ENCODE data around the gene STAP1.

Gene STAP1

DNA sequence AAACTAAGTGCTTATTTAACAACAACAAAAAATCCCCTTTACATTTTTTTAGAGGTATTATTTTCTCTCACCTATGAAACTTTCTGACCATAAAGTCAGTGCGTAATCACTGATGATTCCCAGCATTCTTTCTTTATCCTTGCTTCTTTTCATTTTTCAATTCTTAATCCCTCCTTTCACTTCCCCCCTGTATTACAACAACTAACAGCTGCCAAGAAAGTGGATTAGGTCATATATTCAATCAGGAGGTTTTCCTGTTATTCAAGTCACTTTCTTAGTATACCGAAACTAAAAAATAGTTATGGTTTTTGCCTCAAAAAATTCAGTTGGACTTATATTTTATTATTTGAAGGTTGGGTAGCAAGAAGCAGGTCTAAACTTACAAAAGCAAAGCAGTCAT lies 2.1 kb upstream of the STAP1 start:
- DNase-seq: no peak

DNA sequence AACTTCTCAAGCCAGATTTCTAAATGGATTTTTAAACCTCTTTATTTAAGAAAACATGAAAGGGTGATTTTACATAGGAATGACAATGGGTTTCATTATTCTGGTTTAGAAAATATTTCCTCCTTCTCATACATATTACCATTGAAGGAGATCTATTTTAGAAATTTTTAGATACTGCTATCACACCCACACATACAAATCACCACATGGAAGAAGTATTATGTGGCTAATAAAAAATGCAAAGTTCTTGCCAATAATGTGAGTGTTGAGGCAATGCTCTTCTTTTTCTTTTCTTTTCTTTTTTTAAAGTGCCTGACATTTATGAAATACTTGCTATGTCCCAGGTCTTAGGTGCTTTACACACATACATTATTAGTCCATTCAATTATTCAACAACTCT lies 6.8 kb downstream of the STAP1 start:
- DNase-seq: no peak

DNA sequence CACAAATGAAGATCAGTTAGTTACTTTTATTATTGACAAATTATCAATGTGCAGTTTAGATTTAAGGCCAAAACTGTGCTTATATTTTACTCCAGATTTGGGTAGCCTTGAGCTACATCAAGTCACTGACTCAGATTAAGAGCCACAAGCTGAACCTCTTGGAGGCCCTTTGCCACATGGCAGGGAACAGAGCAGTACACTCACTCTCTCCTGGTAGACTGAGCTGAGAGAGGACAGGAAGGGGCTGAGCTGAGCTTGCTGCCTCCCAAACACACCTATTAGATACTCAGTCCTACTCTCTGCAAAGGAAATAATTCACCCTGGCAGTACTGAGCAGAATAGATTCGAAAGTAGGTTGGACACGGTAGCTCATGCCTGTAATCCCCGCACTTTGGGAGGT lies 7.8 kb downstream of the STAP1 start:
- no peak for DNase-seq

DNA sequence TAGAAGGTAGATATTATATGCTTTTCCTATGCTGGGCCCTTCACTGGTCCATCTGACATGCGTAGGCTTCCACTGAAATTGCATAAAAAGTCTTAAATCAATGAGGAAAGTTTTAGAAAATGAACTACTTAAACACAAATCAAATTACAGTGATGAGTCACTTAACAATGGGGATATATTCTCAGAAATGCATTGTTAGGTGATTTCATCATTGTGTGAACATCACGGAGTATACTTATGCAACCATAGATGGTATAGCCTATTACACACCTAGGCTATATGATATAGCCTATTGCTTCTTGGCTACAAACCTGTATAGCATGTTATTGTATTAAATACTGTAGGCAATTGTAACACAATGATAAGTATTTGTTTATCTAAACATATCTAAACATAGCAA lies 10.3 kb downstream of the STAP1 start:
- DNase-seq: no peak

DNA sequence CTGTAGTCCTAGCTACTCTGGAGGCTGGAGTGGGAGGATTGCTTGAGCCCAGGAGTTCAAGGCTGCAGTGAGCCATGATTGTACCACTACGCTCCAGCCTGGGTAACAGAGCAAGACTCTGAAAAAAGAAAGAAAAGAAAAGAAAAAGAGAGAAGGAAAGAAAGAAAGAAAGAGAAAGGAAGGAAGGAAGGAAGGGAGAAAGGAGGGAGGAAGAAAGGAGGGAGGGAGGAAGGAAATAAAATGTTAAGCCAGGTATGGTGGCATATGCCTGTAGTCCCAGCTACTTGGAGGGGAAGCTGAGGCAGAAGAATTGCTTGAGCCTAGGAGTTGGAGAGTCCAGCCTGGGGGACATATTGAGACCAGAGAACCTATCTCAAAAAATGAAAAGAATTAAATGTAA lies 12.0 kb downstream of the STAP1 start:
- no peak for DNase-seq

DNA sequence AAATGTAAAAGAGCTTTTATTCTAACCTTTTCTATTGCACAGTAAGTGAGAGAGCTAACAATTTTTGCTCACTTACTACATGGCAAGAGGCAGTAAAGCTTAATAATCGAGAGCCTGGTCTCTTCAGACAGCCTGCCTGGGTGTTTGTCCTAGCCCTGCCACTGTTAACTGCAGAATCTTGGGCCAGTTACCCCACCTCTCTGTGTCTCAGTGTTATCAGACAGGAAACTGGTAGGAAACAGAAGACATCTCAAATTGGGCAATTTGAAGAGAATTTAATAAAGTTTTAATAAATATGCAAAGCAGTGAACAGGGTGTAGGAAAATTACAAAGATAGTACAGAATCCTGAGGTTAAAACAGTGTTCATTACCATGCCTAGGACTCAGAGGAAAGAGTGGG lies 13.4 kb downstream of the STAP1 start:
- no peak for DNase-seq

DNA sequence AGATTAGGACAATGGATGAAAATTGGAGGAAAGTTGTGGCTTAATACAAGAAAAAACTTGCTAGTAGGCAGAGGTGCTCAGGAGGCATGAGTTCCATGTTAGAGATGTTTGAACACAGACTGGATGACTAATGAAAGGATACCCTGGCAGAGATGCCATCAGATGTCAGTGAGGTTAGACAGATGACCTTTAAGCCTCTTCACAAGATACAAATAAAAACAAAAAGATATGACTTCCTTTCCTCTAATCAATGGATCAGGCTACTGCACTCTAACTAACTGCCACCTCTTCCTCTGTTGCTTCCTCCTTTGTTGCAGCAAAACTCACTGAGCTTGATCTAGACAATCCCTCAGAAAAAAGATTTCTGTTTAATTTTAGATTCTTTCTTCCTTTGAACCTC lies 14.7 kb downstream of the STAP1 start:
- no peak for DNase-seq

DNA sequence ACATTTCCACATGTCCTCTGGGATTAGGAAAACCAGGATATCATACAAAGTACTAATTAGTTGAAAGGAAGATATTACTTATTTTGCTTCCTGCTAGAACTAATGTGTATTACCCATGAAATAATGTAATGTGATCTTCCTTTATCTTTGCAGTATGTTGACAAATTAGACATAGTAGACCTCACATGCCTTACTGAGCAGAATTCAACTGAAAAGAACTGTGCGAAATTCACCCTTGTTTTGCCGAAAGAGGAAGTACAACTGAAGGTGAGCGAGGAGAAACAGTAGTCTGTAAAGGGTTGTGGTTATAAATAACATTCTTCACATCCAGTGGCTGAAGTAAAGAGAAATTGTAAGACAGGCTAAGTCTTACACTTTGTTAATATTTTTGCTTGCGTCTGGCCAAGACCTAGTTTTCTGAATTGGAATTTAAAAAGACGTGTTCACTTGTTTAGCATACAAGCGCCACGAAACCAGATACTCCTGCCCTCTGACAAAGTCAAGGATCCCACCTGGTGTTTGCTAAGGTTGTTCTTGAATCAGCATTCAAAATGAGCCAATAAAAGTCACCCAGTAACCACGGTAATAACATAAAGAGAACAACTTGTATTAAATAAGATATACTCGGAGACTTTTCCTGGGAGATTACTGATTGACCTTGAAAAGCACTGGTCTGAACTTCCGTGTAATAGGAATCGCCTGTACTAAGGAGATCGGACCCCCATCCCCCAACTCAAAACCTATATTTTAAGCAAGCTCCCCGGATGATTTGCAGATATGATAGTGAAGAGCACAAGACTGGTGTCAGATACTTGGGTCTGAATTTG lies 16.9 kb downstream of the STAP1 start:
- DNase-seq: no peak

DNA sequence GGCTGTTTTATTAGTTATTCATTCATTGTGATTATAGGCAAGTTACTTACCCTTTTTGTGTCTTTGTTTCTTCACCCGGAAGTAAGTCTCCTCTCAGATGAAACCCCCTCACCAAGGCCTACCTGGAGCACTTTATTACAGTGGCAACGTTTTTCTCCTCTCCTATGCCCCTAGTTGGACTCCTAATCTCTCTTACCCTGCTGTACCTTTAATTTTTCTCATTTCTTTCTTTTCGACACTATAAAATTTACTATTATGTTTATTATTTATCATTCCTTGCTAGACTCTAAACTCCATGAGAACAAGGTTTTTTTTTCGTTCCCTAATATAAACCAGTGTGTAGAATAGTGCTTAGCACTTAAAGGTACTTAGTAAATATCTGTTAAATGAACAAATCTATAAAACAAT lies 17.5 kb downstream of the STAP1 start:
- no peak for DNase-seq

DNA sequence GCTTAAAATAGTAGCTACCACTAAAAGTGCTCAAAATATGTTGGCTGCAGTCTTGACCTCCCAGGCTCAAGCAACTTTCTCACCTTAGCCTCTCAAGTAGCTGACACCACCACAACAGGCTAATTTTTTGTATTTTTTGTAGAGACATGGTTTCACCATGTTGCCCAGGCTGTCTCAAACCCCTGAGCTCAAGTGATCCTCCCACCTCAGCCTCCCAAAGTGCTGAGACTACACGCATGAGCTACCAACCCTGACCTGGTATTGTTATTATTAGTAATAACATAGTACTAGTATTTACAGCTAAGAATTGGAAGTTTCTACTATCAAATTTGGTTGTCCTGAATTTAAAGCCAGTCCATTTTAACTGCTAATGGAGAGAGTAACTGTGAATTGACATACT lies 18.0 kb downstream of the STAP1 start:
- DNase-seq: no peak

DNA sequence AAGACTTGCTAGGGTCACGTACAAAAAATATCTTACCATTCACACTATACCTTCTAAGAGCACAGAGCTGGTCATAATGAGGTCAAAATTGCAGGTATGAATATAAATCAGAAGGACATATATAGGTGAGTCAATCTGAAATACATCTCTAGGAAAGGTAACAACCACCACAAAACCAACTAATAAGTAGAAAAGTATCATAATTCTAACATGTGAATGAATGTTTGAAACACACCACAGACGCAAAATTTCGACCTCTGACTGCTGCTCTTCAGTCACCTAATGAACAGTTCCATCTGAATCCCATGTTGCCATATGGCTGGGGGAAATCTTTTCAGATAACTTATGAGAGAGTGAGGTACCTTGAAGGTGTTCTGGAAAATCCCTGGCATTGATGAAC lies 22.1 kb downstream of the STAP1 start:
- DNase-seq: no peak

DNA sequence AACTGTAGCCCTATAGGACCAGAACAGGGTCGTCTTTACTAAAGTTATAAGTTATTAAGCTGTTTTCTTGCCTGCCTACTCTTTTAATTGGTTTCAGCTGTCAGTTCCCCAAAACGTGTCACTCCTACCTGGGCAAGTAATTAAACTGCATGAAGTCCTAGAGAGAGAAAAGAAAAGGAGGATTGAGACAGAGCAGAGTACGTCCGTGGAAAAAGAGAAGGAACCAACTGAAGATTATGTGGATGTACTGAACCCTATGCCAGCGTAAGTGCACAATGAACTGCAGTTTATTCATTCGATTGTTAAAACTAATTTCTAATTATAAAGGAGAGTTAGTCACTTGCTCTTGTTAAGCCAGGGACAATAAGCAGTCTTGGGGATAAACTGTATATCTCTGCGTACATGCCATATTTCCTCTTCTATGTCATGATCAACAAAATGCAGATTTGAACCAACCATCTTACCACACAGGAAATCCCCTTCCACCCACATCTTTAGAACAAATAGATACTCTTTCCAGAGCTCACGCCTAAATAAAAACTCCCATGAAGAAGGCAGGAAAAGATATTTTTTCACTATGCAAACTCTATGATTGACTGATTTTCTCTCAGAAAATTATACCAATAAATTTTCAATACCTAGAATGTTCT lies 22.8 kb downstream of the STAP1 start:
- DNase-seq: no peak

DNA sequence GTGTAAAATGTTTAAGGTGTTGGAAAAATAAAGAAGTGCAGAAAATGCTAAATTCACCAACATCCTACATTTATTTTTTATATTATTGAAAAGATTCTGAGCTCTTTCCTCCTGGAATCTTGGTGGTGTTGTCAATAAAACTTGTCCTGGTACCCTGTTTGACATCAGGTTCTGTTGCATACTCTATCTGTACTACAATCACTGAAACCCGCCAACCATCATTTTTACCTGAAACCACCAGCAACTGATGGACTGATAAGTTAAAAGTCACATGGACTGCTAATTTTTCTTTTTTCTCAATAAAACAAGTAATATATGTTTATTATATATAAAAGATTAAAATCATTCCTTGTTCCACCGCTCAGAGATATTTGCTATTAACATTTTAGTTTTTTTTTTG lies 23.4 kb downstream of the STAP1 start:
- no peak for DNase-seq

DNA sequence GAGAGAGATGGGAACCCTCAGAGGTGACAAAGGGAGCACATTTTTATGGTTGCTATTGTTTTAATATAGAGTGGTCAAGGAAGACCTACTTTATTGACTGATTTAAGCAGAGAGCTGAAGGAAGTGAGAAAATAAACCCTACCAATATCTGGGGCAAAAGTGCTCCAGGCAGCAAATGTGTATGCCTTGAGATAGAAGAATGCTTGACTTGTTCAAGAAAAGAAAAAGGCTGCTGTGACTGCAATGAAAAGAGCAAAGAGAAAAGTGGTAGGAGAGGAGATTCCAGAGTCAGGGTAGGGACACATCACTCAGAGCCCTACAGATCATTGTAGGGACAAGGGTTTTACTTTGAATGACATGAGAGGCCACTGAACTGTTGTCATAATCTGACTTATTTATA lies 26.0 kb downstream of the STAP1 start:
- DNase-seq: no peak

DNA sequence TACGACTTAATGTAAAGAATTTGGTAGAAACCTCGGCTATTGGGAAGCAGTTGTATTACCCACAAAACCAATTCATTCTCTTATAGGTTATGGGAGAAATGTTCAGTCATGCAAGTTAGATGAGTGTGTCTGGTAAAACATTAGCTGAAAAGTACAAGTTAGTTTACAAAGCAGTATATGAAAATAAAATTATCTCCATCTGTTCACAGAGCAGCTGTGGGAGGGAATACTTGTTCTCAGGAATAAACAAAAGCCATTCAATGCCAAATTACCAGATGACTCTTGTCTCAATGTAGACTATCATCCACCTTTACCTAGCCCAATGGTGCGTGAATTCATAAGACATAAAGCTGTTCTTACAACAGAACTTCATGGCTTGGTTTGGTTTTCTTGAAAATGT lies 28.6 kb downstream of the STAP1 start:
- DNase-seq: no peak

DNA sequence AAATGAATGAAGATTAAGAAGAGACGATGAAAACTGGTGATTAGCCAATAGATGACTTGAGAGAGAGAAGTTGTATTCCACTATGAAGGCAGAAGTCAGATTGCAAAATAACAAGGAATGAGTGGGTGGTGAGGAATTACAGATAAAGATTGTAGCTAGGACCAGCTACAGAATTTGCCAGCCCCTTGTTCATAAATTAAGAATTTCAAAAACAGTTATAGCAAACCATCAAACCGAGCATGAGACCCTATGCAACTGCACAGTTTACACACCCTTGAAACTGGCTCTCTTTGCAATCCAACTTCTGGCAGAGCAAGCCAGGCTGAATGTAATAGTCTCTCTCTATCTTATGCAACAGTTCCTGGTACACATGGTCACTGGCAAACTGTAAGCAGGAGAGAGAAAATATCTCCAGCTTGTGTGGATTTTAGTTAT lies 35.2 kb downstream of the STAP1 start:
- DNase-seq: no peak

DNA sequence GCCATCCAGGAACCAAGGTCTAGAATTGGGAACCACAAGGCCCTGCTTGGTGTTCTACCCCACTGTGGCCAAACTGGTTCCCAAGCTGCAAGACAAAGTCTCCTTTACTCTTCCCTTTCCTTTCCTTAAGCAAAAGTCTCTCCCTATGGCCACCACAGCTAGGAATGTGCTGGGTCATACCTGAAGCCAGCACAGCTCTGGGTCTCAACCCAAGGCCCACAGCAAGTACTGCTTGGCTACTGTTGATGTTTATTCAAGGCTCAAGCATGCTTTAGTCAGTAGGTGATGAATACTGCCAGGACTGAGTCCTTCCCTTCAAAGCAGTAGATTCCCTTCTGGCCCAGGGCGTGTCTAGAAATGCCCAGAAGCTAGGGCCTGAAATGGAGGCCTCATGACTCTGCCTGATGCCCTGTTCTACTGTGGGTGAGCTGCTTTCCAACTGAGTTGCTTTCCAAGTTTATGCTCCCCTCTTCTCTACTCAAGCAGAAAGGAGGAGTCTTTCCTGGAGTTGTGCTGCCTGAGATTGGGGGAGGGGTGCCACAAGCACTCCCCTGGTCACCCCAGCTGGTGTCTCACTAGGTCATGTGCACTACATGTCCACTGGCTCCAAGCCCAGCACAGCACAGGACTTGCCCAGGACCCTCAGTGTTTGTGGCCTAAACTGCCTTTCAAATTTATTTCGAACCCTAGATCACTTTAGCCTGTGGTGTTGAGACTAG lies 44.9 kb downstream of the STAP1 start:
- no peak for DNase-seq

DNA sequence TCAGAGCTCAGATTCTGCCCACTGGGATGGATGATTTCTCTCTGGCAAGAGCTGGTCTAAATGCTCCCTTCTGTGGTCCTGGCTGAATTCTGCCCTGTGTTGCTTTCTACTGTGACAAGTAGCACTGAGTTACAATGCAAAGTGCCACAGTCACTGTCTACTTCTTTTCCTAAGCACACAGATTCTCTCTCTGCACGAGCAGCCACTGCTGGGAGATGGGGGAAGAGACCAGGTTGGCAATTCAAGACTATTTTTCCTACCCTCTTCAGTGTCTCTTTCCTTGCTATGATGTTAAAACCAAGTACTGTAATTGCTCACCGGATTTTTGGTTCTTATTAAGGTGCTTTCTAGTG lies 45.5 kb downstream of the STAP1 start:
- DNase-seq: no peak

DNA sequence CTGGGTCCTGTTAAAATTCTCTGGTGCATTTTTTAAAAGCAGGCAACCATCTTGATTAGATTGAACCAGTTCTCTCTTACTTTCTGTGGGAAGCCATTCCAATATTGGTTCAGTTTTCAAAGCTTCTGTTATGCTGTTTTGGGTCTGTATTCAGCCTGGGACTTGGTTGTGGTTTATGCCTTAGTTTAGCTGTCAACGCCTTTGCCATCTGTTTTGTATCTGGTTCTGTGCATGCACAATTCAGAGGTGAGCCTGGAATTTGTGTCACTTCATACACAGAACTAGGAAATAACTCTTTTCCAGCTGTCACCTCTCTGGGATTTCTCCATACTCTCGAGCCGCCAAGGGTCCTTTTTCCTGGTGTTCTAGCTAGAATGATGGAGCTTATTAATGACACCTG lies 46.2 kb downstream of the STAP1 start:
- no peak for DNase-seq

DNA sequence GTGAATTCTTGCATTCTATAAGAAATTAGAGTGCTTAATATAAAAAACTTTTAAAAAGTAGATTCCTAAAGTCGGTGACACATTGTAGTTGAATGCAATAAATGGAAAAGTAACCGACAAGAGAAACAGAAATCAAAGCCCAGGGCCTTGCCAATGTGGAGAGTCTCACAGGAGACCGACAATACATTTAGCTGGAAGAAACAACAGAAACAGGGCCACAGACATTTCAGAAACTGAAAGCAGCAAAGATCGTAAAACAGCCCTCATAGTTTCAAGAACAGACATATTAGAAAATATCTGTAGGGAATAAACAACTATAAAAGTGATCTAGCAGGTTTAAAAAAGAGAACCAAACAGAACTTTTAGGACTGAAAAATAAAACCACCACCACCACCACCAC lies 49.5 kb downstream of the STAP1 start:
- DNase-seq: no peak

DNA sequence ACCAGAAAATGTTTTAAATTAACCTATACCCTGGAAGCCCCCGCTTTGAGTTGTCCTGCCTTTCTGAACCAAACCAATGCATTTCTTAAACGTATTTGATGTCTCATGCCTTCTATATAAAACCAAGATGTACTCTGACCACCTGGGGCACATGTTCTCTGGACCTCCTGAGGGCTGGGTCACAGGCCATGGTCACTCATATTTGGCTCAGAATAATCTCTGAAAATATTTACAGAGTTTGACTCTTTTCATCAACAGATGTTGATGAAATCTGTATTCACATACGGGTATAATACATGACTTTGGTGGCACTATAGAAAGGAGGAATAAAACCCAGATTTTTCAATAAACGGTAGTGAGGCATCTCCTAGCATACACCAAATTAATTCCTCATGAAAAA lies 55.7 kb downstream of the STAP1 start:
- DNase-seq: no peak

DNA sequence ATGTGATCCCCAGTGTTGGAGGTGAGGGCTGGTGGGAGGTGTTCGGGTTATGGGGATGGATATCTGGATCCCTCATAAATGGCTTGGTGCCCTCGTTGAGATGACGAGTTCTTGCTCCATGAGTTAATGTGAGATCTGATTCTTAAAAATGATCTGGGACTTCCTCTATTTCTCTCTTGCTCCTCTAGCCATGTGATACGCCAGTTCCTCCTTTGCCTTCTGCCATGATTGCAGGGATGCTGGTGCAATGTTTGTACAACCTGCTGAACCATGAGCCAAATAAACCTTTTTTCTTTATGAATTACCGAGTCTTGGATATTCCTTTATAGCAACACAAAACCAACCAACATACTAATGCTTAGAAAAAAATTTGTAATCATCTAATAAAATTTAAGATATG lies 56.6 kb downstream of the STAP1 start:
- no peak for DNase-seq

DNA sequence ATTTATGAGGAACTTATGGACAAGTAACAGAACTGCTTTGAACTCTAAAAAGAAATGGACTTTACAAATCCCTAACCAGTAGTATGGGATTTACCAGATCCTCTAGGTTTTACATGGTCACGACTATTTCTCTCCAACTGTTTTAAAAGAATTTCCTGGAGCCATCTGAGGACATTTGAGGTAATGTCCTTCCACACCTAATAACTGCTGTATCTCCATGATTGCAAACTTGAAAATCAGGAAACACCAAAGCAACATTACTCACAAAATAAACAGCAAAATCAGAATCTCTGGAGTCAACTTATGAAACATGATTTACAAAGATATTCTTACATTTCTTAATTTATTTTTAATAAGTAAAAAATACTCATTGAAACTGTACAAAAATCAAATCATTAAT lies 58.0 kb downstream of the STAP1 start:
- DNase-seq: no peak

DNA sequence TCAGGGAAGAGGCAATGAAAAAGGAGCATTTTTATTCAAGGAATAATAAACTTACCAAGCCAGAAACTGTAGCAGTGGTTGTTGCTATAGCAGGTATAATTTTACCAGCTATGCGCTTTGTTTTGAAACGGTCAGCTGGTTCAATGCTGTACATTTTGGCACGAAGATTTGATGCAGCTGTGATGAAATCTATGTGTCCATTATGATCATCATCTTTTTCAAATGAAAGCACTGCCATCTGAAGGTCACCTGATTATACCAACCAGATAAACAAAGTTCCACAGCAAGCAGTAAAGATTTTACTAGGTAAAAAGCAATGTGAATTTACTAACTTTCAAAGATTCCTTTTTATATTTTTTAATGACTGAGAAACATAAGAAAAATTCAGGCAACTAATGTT lies 66.4 kb downstream of the STAP1 start:
- DNase-seq: no peak

All from COR-L47 (cell line).